ENCODE results near the gene WDR11.
"Not testable (repeated sequence)": the region's sequence is repeated elsewhere in the genome, so short reads cannot be mapped to it uniquely, and the experiment has no call there.

The WDR11 gene

GRCh38 chr10:120897343-120897742, 46.2 kb downstream of the WDR11 start:
- H3K9me3 Mint-ChIP-seq: no peaks in the 10 kb centered on the region
- no peak overlapping the region for H3K27ac Mint-ChIP-seq
- TF ChIP-seq, protein P1, sequence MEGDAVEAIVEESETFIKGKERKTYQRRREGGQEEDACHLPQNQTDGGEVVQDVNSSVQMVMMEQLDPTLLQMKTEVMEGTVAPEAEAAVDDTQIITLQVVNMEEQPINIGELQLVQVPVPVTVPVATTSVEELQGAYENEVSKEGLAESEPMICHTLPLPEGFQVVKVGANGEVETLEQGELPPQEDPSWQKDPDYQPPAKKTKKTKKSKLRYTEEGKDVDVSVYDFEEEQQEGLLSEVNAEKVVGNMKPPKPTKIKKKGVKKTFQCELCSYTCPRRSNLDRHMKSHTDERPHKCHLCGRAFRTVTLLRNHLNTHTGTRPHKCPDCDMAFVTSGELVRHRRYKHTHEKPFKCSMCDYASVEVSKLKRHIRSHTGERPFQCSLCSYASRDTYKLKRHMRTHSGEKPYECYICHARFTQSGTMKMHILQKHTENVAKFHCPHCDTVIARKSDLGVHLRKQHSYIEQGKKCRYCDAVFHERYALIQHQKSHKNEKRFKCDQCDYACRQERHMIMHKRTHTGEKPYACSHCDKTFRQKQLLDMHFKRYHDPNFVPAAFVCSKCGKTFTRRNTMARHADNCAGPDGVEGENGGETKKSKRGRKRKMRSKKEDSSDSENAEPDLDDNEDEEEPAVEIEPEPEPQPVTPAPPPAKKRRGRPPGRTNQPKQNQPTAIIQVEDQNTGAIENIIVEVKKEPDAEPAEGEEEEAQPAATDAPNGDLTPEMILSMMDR (IDR thresholded peaks at IDR 0.05; ENCODE audit: unreplicated experiment in 3 of 3): no peak
- no peaks in the 10 kb centered on the region for H3K4me1 Mint-ChIP-seq
- H3K27me3 Mint-ChIP-seq (ENCODE audit: low read depth): no peaks in the 10 kb centered on the region
- H3K36me3 Mint-ChIP-seq (ENCODE audit: low read depth): peaks cover 45% of the 10 kb centered on the region
- no peak overlapping the region for H3K4me3 Mint-ChIP-seq

DNA sequence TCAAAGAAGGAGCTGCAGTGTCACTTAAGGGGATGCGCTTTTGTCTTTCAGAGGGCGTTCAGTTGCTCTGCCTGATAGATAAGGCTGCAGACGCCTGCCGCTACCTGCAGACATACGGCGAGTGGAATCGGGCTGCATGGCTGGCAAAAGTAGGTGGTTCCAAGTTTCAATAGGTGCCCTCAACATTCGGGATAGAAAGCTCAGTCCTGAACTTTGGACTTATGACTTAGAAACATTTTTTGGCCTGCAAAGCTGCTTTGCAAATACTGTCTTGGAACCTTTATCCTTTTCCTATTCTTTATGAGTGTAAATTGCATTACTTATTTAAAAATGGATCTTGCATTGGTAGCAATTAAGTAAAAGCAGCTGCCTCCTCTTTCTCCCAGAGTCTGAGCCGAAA, 54.1 kb downstream of the WDR11 start:
- no peak overlapping the region for H3K4me3 Mint-ChIP-seq
- H3K36me3 Mint-ChIP-seq (ENCODE audit: low read depth): peaks cover 84% of the 10 kb centered on the region
- TF ChIP-seq, protein P1 (IDR thresholded peaks at IDR 0.05; ENCODE audit: unreplicated experiment in 3 of 3): no peak
- H3K9me3 Mint-ChIP-seq: peaks cover 18% of the 10 kb centered on the region
- H3K4me1 Mint-ChIP-seq: no peaks in the 10 kb centered on the region
- no peak overlapping the region for H3K27ac Mint-ChIP-seq
- H3K27me3 Mint-ChIP-seq (ENCODE audit: low read depth): no peaks in the 10 kb centered on the region

- Mint-ChIP-seq H3K36me3 (ENCODE audit: low read depth) (peaks cover 13% of the 10 kb centered on the region), H3K9me3 (peaks cover 14% of the 10 kb centered on the region), H3K4me1 (no peaks in the 10 kb centered on the region), H3K27ac (no peak overlapping the region), H3K4me3 (no peak overlapping the region), H3K27me3 (ENCODE audit: low read depth) (no peaks in the 10 kb centered on the region)
- TF ChIP-seq, protein P1 (IDR thresholded peaks at IDR 0.05; ENCODE audit: unreplicated experiment in 3 of 3): no peak
Observed at GRCh38 chr10:120917521-120918250, 66.5 kb downstream of the WDR11 start.

DNA sequence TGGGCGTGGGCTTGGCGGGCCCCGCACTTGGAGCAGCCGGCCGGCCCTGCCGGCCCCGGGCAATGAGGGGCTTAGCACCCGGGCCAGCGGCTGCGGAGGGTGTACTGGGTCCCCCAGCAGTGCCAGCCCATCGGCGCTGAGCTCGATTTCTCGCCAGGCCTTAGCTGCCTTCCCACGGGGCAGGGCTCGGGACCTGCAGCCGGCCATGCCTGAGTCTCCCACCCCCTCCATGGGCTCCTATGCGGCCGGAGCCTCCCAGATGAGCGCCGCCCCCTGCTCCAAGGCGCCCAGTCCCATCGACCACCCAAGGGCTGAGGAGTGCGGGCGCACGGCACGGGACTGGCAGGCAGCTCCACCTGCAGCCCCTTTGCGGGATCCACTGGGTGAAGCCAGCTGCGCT, 72.7 kb downstream of the WDR11 start:
- not testable (repeated sequence) for H3K9me3 Mint-ChIP-seq, H3K27ac Mint-ChIP-seq

DNA sequence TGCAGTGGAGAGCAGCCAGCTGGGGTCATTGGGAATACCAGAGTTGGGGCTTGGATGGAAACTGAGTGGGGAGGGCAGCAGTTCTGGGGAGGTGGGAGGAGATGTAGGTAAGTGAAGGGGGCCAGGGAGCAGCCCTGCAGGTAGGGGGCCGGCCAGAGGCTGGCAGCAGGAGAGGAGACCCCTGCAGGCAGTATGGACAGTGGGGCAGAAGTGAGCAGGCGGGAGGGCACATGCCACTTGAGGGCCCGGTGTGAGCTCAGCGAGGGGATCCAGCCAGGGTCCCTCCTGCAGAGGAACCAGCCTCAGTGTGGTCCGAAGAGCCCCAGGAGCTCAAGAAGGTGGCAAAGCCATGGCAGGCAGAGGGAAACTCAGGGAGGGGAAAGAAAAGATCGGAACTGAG, 75.4 kb downstream of the WDR11 start:
- Mint-ChIP-seq H3K27ac (no peak overlapping the region), H3K9me3 (peaks cover 4% of the 10 kb centered on the region), H3K27me3 (ENCODE audit: low read depth) (peaks cover 17% of the 10 kb centered on the region), H3K4me1 (peaks cover 20% of the 10 kb centered on the region), H3K36me3 (ENCODE audit: low read depth) (no peaks in the 10 kb centered on the region), H3K4me3 (no peak overlapping the region)
- TF ChIP-seq, protein P1 (IDR thresholded peaks at IDR 0.05; ENCODE audit: unreplicated experiment in 3 of 3): no peak

More for the DNA sequence above, 72.7 kb downstream of the WDR11 start:
- not testable (repeated sequence) for H3K4me3 Mint-ChIP-seq; H3K4me1 Mint-ChIP-seq; H3K27me3 Mint-ChIP-seq (ENCODE audit: low read depth); H3K36me3 Mint-ChIP-seq (ENCODE audit: low read depth)

GRCh38 chr10:120927352-120927751, 76.2 kb downstream of the WDR11 start:
- H3K9me3 Mint-ChIP-seq: peaks cover 4% of the 10 kb centered on the region
- H3K27ac Mint-ChIP-seq: no peak overlapping the region
- no peaks in the 10 kb centered on the region for H3K36me3 Mint-ChIP-seq (ENCODE audit: low read depth)
- H3K27me3 Mint-ChIP-seq (ENCODE audit: low read depth): peaks cover 18% of the 10 kb centered on the region
- TF ChIP-seq, protein P1 (IDR thresholded peaks at IDR 0.05; ENCODE audit: unreplicated experiment in 3 of 3): no peak
- peaks cover 21% of the 10 kb centered on the region for H3K4me1 Mint-ChIP-seq
- no peak overlapping the region for H3K4me3 Mint-ChIP-seq
